Effector memory CD4-positive, alpha-beta T cell (primary cell): Measurements from ENCODE around the gene SUSD5.
"Not testable (repeated sequence)": the region's sequence is repeated elsewhere in the genome, so short reads cannot be mapped to it uniquely, and the experiment has no call there.

Source experiments
- DNase-seq, 3 donors: peaks; one replicate each; pipeline ENCODE4 v3.0.0-alpha.2; 2020
- H3K27ac ChIP-seq: 2 replicates; pipeline ENCODE4 v1.7.0; 2013; ENCODE audit warnings: mild to moderate bottlenecking, low read length, moderate library complexity; ENCODE audit not compliant: insufficient read depth, poor library complexity, severe bottlenecking
- H3K27me3 ChIP-seq: replicated peaks from 2 replicates; pipeline ENCODE4 v1.7.0; 2013; ENCODE audit warnings: mild to moderate bottlenecking, low read length; ENCODE audit not compliant: insufficient read depth, control insufficient read depth, poor library complexity, severe bottlenecking
- H3K36me3 ChIP-seq: 2 replicates; pipeline ENCODE4 v1.7.0; 2013; ENCODE audit warnings: mild to moderate bottlenecking, low read length, moderate library complexity; ENCODE audit not compliant: control insufficient read depth, insufficient read depth
- H3K4me1 ChIP-seq: 2 replicates; pipeline ENCODE4 v1.7.0; 2013; ENCODE audit warnings: low read length, mild to moderate bottlenecking; ENCODE audit not compliant: control insufficient read depth, insufficient read depth, poor library complexity, severe bottlenecking
- H3K4me3 ChIP-seq: 2 replicates; pipeline ENCODE4 v1.7.0; 2013; ENCODE audit warnings: low read length, low read depth, mild to moderate bottlenecking; ENCODE audit not compliant: insufficient read depth, poor library complexity, severe bottlenecking
- H3K9me3 ChIP-seq: 2 replicates; pipeline ENCODE4 v1.7.0; 2013; ENCODE audit warnings: mild to moderate bottlenecking, low read length, moderate library complexity; ENCODE audit not compliant: control insufficient read depth

Gene SUSD5

GRCh38 chr3:33202711-33203457, 15.7 kb downstream of the SUSD5 start:
- H3K36me3 ChIP-seq: no peaks in the 10 kb centered on the region
- H3K9me3 ChIP-seq: no peaks in the 10 kb centered on the region
- no peaks in the 10 kb centered on the region for H3K4me1 ChIP-seq
- H3K4me3 ChIP-seq: no peak overlapping the region
- no peak for DNase-seq
- no peak overlapping the region for H3K27ac ChIP-seq
- H3K27me3 ChIP-seq: no peaks in the 10 kb centered on the region

- no peaks in the 10 kb centered on the region for H3K9me3 ChIP-seq
- no peaks in the 10 kb centered on the region for H3K4me1 ChIP-seq
- no peak for DNase-seq
- no peak overlapping the region for H3K4me3 ChIP-seq
- no peaks in the 10 kb centered on the region for H3K27me3 ChIP-seq
- no peaks in the 10 kb centered on the region for H3K36me3 ChIP-seq
- no peak overlapping the region for H3K27ac ChIP-seq
Observed at GRCh38 chr3:33201195-33201594, 17.4 kb downstream of the SUSD5 start.

- no peaks in the 10 kb centered on the region for H3K27me3 ChIP-seq
- H3K4me1 ChIP-seq: no peaks in the 10 kb centered on the region
- H3K36me3 ChIP-seq: no peaks in the 10 kb centered on the region
- no peak overlapping the region for H3K27ac ChIP-seq
- no peak overlapping the region for H3K4me3 ChIP-seq
- H3K9me3 ChIP-seq: no peaks in the 10 kb centered on the region
- no peak for DNase-seq
Observed at GRCh38 chr3:33196538-33196937, 22.1 kb downstream of the SUSD5 start.

GRCh38 chr3:33194303-33194702, 24.3 kb downstream of the SUSD5 start:
- no peak for DNase-seq
- no peak overlapping the region for H3K27ac ChIP-seq
- H3K9me3 ChIP-seq: no peaks in the 10 kb centered on the region
- H3K4me1 ChIP-seq: no peaks in the 10 kb centered on the region
- H3K27me3 ChIP-seq: no peaks in the 10 kb centered on the region
- no peak overlapping the region for H3K4me3 ChIP-seq
- no peaks in the 10 kb centered on the region for H3K36me3 ChIP-seq

GRCh38 chr3:33187368-33187634, 31.3 kb downstream of the SUSD5 start:
- Histone ChIP-seq H3K36me3 (no peaks in the 10 kb centered on the region), H3K4me1 (no peaks in the 10 kb centered on the region), H3K9me3 (no peaks in the 10 kb centered on the region), H3K27ac (no peak overlapping the region), H3K4me3 (no peak overlapping the region), H3K27me3 (no peaks in the 10 kb centered on the region)
- no peak for DNase-seq

- Histone ChIP-seq H3K27ac (no peak overlapping the region), H3K9me3 (no peaks in the 10 kb centered on the region), H3K4me1 (no peaks in the 10 kb centered on the region), H3K4me3 (no peak overlapping the region), H3K27me3 (no peaks in the 10 kb centered on the region), H3K36me3 (no peaks in the 10 kb centered on the region)
- DNase-seq: no peak
Observed at GRCh38 chr3:33186524-33187367, 31.9 kb downstream of the SUSD5 start.

GRCh38 chr3:33184863-33185262, 33.7 kb downstream of the SUSD5 start:
- no peaks in the 10 kb centered on the region for H3K36me3 ChIP-seq
- H3K9me3 ChIP-seq: no peaks in the 10 kb centered on the region
- H3K27me3 ChIP-seq: no peaks in the 10 kb centered on the region
- no peak overlapping the region for H3K27ac ChIP-seq
- H3K4me3 ChIP-seq: no peak overlapping the region
- no peak for DNase-seq
- H3K4me1 ChIP-seq: no peaks in the 10 kb centered on the region

- H3K9me3 ChIP-seq, DNase-seq, H3K4me3 ChIP-seq, H3K27me3 ChIP-seq, H3K27ac ChIP-seq, H3K4me1 ChIP-seq, H3K36me3 ChIP-seq: not testable (repeated sequence)
Observed at GRCh38 chr3:33181641-33182040, 37.0 kb downstream of the SUSD5 start.

- Histone ChIP-seq H3K27me3 (no peaks in the 10 kb centered on the region), H3K36me3 (no peaks in the 10 kb centered on the region)
- no peak for DNase-seq
Observed at GRCh38 chr3:33181229-33181628, 37.4 kb downstream of the SUSD5 start.

GRCh38 chr3:33179132-33179531, 39.5 kb downstream of the SUSD5 start:
- DNase-seq: no peak
- no peaks in the 10 kb centered on the region for H3K36me3 ChIP-seq
- no peaks in the 10 kb centered on the region for H3K9me3 ChIP-seq
- no peaks in the 10 kb centered on the region for H3K27me3 ChIP-seq
- no peak overlapping the region for H3K27ac ChIP-seq
- no peaks in the 10 kb centered on the region for H3K4me1 ChIP-seq
- no peak overlapping the region for H3K4me3 ChIP-seq

More at GRCh38 chr3:33181229-33181628, 37.4 kb downstream of the SUSD5 start:
- no peak overlapping the region for H3K4me3 ChIP-seq
- no peaks in the 10 kb centered on the region for H3K9me3 ChIP-seq
- H3K27ac ChIP-seq: no peak overlapping the region
- H3K4me1 ChIP-seq: no peaks in the 10 kb centered on the region
